Stimulated activated CD4-positive, alpha-beta T cell treated with anti-CD3 and anti-CD28 coated beads, Interleukin-2, amount 100 ng/mL, for 4 hours (primary cell): Measurements from ENCODE around the gene BMPR1A.

ENCODE experiments used
- DNase-seq: peaks from one replicate; pipeline ENCODE4 v3.0.0-alpha.2; 2020; ENCODE audit warnings: low read depth

The BMPR1A gene

DNA sequence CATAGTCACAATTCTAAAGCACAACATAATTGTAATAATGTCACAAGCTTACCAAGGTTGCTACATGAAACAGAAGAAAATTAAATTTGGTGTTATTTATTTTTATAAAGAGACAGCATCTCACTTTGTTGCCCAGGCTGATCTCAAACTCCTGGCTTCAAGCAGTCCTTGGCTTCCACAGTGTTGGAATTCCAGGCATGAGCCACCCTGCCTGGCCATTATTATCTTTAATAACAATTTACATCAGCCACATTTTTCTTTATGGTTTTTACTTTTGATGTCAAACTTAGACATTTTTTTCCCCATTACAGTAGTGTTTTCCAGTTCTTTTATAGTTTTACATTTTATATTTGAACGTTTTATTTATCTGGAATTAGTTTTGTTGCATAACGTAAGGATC lies 46.7 kb downstream of the BMPR1A start:
- DNase-seq = no peak

DNA sequence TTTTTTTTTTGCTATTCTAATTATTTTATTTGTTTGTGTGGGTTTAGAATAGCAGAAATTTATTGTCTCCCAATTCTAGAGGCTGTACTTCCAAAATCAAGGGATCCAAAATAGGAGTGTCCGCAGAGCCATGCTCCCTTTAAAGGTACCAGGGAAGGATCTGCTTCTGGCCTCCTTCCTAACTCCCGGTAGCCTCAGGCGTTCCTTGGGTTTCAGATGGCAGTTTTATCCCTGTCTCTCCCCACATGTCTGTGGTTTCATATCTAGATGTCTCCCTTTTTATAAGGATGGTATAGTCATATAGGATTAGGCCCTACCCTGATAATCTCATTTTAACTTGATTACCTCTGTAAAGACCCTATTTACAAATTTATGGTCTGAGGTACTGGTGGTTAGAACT lies 48.4 kb downstream of the BMPR1A start:
- DNase-seq = no peak

DNA sequence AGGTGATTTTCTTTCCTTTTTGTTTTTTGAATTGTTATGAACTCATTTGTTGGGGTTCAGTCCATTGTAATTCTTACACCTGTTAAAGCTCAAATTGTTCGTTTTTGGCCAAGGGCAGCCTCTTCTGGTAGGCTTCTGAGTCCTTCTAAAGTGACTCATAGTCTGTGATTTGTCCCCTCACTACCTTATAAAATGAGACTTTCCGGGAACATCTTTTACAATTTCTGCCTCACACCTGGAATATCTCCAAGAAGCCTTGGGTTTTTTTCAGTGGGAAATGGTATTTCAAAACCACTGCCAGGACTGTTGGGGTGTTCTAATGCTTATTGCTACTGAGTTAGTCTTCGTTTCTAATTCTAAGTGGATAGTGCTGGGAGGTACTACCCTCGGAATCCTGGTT lies 56.7 kb downstream of the BMPR1A start:
- no peak for DNase-seq

DNA sequence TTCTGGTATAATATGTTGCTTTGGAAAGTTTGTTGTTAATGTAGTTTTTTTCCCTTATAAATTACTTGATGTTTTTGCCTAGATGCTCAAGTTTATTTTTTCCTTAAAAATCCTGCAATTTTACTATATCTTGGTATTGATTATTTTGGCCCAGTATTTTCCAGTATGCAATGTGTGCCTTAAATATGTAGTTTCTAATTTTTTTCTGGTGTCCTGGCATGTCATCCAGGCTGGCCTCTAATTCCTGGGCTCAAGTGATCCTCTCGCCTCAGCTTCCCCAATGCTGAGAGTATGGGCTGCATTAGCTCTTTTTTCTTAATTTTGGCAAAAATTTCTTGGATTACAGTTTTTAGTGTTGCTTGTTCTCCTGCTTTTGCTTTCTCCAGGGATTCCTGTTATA lies 57.6 kb downstream of the BMPR1A start:
- no peak for DNase-seq

DNA sequence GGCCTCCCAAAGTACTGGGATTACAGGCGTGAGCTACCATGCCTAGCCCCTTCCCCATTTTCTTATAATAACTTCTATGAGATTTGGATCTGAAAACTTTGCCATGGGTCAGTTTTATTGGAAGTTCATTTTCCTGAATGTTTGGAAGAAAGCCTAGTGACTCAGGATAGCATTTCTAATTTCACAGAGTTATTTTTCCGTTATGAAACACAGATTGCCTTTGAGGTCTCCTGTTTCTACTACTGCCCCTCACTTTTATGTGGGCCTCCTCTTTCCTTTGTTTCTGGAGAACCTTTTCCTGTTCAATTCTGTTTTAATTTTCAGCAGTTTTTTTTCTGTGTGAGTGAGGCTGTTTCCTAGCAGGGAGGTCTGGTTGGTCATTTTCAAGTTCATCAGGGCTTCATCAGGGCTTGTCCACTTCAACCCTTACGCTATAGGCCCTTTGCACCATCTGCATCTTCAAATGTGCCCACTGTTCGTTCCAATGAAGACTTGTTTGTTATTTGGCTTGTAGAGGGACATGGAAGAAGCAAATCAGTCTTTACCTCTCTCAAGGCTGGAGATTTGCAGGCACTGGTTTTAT lies 58.7 kb downstream of the BMPR1A start:
- DNase-seq = no peak

DNA sequence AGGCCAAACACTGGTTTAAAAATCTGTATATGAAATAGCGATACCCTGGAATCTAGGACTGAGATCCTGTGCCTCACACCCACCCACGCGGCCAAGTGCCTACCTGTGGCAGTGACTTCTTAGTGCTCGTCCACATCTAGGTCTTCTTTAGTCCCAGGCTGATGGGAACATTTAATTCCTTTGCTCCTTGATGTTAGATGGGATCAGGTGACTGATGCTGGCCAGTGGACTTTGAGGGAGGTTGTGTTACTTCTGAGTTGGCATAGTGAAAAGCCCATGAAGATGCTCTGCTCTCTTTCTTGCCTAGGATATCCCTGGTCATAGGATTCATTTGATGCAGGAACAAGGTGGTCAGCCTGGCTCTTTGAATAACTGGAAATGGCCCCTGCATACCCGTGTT lies 59.2 kb downstream of the BMPR1A start:
- no peak for DNase-seq

DNA sequence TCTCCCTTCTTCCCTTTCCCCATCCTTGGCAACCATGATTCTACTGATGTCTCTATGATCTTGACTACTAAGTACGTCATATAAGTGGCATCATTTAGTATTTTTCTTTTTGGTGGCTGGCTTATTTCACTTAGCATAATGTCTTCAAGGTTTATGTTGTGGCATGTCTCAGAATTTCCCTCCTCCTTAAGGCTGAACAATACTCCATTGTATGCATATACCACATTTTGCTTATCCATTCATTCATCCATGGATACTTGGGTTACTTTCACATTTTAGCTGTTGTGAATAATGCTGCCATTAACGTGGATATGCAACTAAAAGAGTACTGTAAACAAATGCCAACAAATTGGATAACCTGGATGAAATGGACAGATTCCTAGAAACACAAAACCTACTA lies 60.8 kb downstream of the BMPR1A start:
- no peak for DNase-seq

DNA sequence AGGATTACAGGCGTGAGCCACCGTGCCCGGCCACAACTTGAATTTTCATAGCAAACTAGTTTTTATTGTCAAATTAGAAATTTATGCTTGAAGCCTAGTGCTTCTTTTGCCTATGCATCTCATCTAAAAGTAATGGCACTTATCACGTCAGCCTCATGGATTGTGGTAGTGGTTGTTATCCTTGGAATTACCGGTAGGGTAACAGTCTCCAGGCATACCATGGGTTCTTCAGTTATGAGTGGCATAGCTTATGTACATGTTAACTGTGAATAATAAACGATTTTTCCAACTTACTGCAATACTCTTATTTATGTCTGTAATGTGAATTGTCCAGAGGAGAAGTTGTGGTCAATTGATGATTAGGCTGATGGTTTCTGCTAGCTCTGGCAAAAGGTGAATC lies 63.1 kb downstream of the BMPR1A start:
- DNase-seq = no peak

DNA sequence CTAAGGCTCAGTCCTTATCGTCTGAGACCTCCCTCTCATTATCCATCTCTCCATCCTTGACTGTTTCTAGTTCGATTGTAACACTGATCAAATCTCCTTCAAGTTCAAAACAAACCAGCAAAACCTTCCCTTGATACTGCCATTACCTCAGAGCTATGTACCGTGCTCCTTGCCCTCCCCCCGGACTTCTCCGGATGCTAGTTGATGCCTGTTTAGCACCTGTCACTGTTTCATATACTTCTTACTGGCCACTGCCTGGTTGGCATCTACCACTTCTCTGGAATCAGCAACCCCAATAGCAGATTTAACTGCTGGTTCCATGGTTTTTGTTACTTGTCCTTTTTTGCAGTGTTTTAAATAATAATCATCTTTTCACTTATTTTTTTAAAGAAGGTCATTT lies 64.1 kb downstream of the BMPR1A start:
- DNase-seq = no peak

DNA sequence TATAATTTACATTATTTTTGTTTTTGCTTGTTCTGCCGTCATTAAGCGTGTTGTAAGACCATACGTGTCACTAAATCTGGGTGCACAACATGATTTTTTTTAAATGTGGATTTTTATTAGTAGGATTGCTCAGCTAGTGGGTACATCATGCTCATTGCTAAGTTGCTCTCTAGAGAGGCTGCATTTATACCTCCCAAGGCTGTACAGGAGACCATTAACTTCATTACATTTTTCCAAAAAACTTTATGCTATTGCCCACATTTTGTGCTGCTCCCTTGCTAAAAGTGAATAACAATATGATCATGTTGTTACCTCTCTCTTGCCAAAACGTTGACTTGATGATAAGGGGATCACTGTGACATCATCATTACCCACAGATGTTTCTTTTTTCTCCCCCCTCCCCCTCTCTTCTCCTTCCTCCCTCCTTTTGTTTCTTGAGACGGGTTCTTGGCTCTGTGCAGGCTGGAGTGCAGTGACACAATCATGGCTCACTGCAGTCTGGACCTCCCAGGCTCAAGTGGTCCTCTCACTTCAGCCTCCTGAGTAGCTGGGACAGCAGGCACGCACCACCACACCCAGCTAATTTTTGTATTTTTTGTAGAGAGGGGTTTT lies 65.1 kb downstream of the BMPR1A start:
- no peak for DNase-seq

DNA sequence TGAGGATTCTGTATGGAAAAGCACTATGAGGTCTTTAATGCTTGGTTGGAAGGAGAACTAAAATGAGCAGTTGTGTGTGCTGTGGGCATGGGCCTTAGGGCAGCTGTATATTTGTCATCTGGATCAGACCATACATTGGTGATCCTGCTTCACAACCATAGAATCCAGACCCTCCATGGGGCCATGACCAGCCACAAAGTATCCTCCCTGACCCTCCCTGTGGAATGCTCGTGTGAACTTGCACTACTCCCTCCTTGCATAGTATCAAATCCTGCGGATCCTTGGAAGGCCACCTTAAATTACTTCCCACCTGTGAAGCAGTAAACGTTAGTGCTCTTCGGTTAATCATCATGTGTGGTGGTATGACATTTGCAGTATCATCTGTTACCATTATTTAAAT lies 67.1 kb downstream of the BMPR1A start:
- DNase-seq = no peak

DNA sequence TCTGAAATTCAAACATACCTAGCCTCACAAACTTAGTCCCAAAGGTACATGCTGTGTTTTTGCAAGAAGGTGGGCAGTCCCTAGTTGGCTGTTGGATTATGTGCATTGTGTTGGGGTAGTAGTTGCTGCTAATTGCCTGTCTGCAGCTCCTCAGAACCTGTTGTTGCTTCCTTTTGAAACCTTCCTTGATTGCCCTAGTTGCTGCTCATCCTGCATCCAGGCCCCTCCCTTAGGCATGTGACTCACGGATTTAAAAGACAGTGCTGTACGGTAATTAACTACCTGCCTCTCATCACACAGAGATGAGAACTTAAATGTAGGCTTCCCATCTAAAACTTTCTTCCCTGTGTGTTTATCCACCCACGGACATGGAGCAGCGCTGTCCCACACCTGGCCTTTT lies 67.7 kb downstream of the BMPR1A start:
- DNase-seq = no peak

DNA sequence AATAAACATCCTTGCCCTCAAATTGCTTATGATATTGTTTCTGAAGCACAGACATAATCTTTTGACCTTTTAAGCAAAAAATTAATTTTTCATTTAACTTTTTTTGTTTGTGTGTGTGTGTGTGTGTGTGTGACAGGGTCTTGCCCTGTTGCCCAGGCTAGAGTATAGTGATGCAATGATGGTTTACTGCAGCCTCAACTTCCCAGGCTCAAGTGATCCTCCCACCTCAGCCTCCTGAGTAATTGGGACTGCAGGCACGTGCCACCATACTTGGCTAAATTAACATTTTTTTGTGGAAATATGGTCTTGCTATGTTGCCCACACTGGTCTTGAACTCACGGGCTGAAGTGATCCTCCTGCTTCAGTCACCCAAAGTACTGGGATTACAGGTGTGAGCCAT lies 68.9 kb downstream of the BMPR1A start:
- no peak for DNase-seq

DNA sequence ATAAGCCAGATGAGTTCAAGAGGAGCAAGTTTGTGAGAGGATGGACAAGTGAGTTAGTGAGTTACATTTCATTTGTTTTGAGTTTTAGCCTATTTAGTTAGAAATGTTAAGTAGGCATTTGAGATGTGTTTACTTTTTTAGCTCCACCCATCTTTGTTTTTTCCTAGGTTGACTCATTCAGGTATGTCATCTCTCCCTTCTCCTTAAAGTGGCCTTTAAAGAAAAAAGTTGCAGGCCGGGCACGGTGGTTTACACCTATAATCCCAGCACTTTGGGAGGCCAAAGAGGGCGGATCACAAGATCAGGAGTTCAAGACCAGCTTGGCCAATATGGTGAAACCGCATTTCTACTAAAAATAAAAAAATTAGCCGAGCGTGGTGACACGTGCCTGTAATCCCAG lies 71.2 kb downstream of the BMPR1A start:
- DNase-seq = no peak

DNA sequence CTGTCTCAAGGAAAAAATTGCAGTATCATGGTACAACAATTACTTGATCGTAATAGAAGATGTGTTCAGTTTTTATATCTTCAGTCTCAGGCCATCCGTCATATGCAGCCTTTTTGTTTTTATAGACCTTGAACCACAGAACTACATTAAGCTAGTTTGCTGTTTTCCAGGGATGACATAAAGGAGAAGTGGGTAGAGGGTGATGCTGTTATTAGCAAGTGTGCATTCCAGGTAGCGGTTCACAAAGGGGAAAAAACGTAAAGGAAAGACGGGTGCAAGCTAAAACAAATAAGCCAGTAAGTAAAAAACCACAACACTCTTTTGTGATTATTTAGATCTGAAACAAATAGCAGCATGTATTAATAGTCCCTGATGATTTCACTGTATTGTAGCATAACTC lies 71.7 kb downstream of the BMPR1A start:
- no peak for DNase-seq

DNA sequence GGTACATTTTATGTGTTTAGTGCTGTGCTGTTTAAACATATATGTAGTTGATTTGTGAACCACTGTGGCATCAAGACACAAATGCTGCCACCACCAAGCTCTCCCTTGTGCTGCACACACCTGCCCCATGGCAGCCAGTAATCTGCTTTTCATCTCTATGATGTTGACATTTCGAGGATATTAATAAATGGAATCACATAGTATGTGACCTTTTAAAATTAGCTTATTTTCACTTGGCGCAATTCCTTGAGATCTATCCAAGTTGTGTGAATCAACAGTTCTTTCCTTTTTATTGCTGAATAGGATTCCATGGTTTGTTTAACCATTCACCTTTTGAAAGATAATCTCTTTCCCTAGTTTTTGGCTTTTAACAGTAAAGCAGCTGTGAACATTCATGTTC lies 73.1 kb downstream of the BMPR1A start:
- no peak for DNase-seq

DNA sequence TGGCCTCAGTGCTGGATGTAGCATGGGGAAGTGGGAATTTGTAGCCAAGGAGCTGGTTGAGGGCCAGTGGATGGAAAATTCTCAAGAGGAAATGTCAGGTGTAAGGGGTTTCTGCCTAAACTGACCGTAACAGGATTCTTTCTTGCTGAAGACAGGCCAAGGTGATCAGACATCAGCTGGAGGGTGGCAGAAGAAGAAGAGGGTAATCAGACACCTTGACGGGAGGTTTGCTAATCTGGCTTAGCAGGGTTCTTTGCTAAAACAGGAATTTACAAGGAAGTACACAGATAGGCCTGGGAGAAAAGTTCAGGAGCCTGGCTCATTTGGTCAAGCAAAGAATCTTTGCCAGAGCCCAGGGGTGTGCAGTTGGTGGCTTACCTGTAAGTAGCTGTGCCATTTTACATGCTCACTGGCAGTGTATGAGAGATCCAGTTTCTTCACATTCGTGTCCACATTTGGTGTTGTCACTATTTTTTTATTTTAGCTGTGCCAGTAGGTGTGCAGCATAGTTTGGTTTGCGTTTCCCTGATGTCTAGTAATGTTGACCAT lies 73.7 kb downstream of the BMPR1A start:
- DNase-seq = no peak

DNA sequence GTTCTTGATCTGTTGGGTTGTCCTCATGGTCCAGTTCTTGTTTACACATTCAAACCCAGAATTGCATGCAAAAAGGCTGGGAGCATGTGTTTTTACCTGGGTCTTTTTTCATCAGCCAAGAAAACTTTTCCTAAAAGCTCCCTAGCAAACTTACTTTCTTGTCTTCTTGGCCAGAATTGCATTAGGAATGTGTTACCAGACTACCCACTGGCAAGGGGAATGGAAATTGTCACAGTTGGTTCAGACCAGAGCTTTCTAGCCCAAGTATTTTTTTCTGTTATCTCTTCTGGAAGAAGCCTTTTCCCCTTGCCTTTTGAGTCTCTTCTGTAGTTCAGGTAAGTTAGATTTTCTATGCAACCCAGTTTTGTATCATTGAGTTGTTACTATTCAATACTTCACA lies 77.5 kb downstream of the BMPR1A start:
- no peak for DNase-seq

DNA sequence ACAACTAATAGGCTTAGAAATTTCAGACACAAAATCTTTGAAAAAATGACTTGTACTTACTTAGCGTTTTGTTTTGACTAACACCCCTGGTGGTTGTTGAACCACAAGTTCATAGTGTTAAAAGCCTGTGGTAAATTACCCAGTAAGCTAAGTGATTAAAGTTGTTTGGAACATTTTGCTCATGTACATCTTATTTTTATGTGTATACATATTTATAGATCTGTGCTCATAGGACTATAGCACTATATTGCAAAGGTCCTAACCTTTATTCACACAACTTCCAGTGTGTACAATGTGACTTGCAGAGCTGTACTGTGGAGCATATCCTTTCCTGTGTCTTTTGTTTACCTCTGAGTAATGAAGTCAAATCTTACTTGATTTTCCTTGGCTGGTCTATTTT lies 79.6 kb downstream of the BMPR1A start:
- DNase-seq = no peak

DNA sequence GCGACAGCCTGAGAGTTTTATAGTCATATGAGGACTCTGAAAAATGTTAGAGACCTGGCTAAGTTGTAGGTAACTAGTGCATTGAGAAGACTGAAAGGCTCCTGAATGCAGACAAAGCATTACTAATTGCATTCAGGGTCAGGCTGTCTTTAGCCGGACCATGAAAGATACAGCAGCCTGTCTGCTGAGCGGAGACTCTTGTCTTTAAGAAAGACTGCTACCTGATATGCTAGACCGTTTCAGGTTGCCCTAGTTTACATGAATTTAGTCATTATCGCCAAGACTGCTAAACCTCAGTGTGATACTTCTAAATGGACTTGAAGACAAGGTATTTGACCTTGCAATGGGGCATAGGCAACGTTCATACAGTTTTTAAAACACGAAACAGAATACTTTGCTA lies 81.2 kb downstream of the BMPR1A start:
- no peak for DNase-seq

DNA sequence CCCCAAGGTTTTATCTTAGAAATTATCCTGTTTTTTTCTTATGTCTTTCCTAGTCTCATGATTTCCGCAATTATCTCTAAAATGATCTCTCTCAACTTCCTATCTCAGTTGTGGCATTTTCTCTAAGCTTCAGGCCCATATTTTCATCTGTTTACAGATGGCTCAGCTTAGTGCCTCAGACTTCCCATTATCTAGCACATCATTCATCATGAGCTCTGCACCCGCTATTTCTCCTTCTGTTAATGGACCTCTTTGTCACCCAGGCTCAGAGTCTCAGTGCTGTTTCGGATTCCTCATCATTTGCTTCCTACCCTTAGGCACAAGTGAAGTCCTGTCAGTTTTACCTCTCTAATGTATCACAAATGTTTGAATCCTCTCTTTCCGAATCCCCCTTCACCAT lies 84.1 kb downstream of the BMPR1A start:
- DNase-seq = no peak

DNA sequence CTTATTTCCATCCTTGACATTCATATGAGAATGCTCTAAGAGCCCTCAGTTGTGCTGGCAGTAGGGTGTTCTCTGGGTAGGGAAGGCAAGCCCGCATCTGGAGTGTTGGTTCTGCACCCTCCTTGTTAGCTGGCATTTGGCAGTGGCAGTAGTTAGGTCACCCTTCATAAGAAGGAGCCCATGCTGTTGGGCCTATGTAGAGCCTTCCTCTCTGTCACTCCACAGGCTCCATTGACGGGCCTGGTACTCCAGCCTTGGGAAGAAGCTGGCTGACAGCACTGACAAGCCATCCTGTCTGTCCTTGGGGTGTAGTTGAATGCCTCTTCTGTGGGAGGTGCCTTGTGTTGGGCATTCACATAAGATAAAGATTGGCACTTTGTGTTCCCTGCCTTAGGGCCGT lies 89.7 kb downstream of the BMPR1A start:
- no peak for DNase-seq

DNA sequence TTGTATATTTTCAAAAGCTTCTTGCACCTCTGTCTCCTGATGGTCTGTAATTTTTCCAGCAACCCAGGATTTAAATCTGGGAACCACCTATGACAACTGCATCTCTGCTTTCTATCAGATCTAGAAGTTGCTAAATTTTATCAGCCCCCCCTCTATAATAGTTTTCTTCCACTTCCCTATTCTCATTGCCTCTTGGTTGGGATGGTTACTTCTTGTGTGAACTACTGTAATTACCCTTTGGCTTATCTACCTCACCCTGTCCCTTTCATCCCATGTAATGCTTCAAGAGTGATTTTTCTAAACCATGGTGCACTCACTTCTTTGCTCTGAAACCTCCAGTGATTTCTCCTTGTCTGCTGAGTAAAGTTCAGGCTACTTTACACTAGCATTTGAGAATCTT lies 92.3 kb downstream of the BMPR1A start:
- no peak for DNase-seq

DNA sequence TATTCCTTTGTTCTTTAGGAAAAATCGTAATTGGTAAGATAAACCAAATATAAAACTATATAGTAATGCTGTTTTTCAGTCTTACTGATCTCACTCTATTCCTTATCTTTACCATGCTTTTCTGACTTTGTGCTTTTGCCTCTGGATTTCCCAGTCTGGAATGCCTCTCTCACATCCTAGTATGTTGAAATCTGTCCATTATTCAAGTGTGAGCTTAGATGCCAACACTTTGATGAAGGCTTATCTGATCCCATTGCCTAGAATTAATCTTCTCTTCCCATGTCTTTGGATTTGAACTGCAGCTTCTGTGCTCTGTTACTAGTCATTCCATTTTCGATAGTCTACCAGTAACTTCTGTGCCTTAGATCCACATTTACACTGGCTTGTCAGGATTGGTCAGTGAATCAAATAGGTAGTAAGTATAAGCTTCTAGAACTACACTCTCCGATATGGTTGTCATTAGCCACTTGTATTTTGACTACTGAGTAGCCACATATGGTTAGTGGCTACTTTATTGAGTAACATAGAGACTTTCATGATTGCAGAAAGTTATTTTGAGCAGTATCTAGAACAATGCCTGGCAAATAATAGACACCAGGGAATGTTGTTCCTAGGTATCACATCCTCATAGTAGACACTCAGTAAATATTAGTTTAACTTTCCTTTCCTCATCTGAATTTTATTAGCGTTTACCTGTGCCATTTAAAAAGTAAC lies 92.9 kb downstream of the BMPR1A start:
- DNase-seq = no peak
